GM12878 (cell line): ENCODE measurements around the gene LRRC4.

ENCODE experiments used
- BRCA1 ChIP-seq: IDR thresholded peaks from 2 replicates; pipeline ENCODE4 v1.6.1; 2011; ENCODE audit warnings: low read depth, low read length, improper control_type of control experiment
- CTCF ChIP-seq, 3 experiments: IDR thresholded peaks in 2 of 3; conservative IDR thresholded peaks in 1 of 3; 2 replicates each; pipeline ENCODE4 v1.5.1; 2011; ENCODE audit warnings: low read depth in 3 of 3, low read length in 3 of 3, mild to moderate bottlenecking in 3 of 3, control low read depth in 2 of 3, moderate library complexity in 2 of 3, inconsistent platforms in 1 of 3, mixed read lengths in 1 of 3; ENCODE audit not compliant: control insufficient read depth in 2 of 3, insufficient read depth in 1 of 3; ENCODE audit errors: extremely low read depth in 1 of 3
- JUND ChIP-seq: IDR thresholded peaks from 2 replicates; pipeline ENCODE4 v1.6.1; 2012; ENCODE audit warnings: low read depth, mild to moderate bottlenecking, low read length, improper control_type of control experiment, moderate library complexity
- NR2C2 ChIP-seq: IDR thresholded peaks from 2 replicates; pipeline ENCODE4 v1.6.1; 2011; ENCODE audit warnings: borderline replicate concordance, low read depth; ENCODE audit not compliant: control insufficient read depth, insufficient read length
- PBX3 ChIP-seq: IDR thresholded peaks from 2 replicates; pipeline ENCODE4 v1.6.1; 2011; ENCODE audit warnings: mild to moderate bottlenecking, low read depth, low read length, moderate library complexity; ENCODE audit not compliant: insufficient replicate concordance
- POLR2A ChIP-seq: IDR thresholded peaks from 2 replicates; pipeline ENCODE4 v1.6.1; 2011; ENCODE audit warnings: low read depth, mild to moderate bottlenecking, low read length
- RFX5 ChIP-seq: IDR thresholded peaks from 2 replicates; pipeline ENCODE4 v1.6.1; 2011; ENCODE audit warnings: low read depth, low read length, improper control_type of control experiment
- SRF ChIP-seq, 2 experiments: IDR thresholded peaks; 2 replicates each; pipeline ENCODE4 v1.6.1; 2011; ENCODE audit warnings: low read depth in 2 of 2, low read length in 2 of 2, mild to moderate bottlenecking in 1 of 2, moderate library complexity in 1 of 2
- ZNF274 ChIP-seq: IDR thresholded peaks from one replicate; pipeline ENCODE4 v1.8.0; 2011; ENCODE audit not compliant: insufficient read length, insufficient read depth
- TF ChIP-seq, protein P1 (sequence below): IDR thresholded peaks from 2 replicates; pipeline ENCODE4 v1.6.1; 2012; ENCODE audit warnings: low read depth, low read length, improper control_type of control experiment
- TF ChIP-seq, protein P2 (sequence below): IDR thresholded peaks from 2 replicates; pipeline ENCODE4 v1.6.1; 2012; ENCODE audit warnings: low read length, inconsistent platforms

- TF ChIP-seq POLR2A (no peak), CTCF (IDR thresholded peaks at IDR 0.05 in 2 of 3, conservative IDR thresholded peaks at IDR 0.05 in 1 of 3; ENCODE audit: control insufficient read depth in 2 of 3, extremely low read depth in 1 of 3, insufficient read depth in 1 of 3, low read depth in 3 of 3, low read length in 3 of 3) (no peak), PBX3 (no peak), NR2C2 (no peak), ZNF274 (no peak), SRF (IDR thresholded peaks at IDR 0.05; ENCODE audit: low read depth in 2 of 2, low read length in 2 of 2) (no peak), JUND (no peak), BRCA1 (no peak), RFX5 (no peak)
- TF ChIP-seq, protein P1, sequence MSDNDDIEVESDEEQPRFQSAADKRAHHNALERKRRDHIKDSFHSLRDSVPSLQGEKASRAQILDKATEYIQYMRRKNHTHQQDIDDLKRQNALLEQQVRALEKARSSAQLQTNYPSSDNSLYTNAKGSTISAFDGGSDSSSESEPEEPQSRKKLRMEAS = no peak
- TF ChIP-seq, protein P2, sequence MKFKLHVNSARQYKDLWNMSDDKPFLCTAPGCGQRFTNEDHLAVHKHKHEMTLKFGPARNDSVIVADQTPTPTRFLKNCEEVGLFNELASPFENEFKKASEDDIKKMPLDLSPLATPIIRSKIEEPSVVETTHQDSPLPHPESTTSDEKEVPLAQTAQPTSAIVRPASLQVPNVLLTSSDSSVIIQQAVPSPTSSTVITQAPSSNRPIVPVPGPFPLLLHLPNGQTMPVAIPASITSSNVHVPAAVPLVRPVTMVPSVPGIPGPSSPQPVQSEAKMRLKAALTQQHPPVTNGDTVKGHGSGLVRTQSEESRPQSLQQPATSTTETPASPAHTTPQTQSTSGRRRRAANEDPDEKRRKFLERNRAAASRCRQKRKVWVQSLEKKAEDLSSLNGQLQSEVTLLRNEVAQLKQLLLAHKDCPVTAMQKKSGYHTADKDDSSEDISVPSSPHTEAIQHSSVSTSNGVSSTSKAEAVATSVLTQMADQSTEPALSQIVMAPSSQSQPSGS = no peak
Observed at GRCh38 chr7:128039544-128039953, 8.3 kb upstream of the LRRC4 start.
